ENCODE data around the gene INAFM2. TPM values are rescaled to one million over a fixed set of nuclear protein-coding genes. Genes with fewer than 3 reads are reported as not detected.

Gene INAFM2
- polyA plus RNA-seq, 1 experiment, result 7.3 TPM

GRCh38 chr15:40322531-40323238, 807 bp upstream of the INAFM2 start:
- TF ChIP-seq CTCF (IDR thresholded peaks at IDR 0.05; ENCODE audit: insufficient read depth, low read depth, low read length), result no peak
- CTCF ChIA-PET, result interaction anchor here (0.7 to 8.1 kb wide), 15 partner anchors 8 to 186 kb away, joined by 3 to 124 read pairs (median 5); partner anchors contain the start of genes BAHD1, CCDC9B and IVD
- no peaks in the 10 kb centered on the region; the same call in 1 of the 2 replicates for H3K27me3 ChIP-seq (ENCODE audit: control insufficient read depth, insufficient read depth, low read length)
- no peaks in the 10 kb centered on the region; the same call in 1 of the 2 replicates for H3K36me3 ChIP-seq (ENCODE audit: control insufficient read depth, insufficient read depth, low read length)
- POLR2A ChIA-PET, result interaction anchor here (1.0 to 1.4 kb wide), 2 partner anchors 15 to 18 kb away, joined by 3 read pairs; partner anchors contain the start of gene CCDC9B
- DNase-seq (ENCODE audit: low read depth), result no peak
- peak overlapping the region; percentile 72; the same call in 1 of the 2 replicates for H3K4me3 ChIP-seq (ENCODE audit: low read depth, low read length)

GRCh38 chr15:40323953-40324937, 753 bp downstream of the INAFM2 start:
- TF ChIP-seq CTCF (IDR thresholded peaks at IDR 0.05; ENCODE audit: insufficient read depth, low read depth, low read length), result no peak
- H3K27me3 ChIP-seq (ENCODE audit: control insufficient read depth, insufficient read depth, low read length), result no peaks in the 10 kb centered on the region; the same call in 1 of the 2 replicates
- CTCF ChIA-PET, result interaction anchor here (0.6 to 8.1 kb wide), 8 partner anchors 14 to 761 kb away, joined by 3 to 124 read pairs (median 28); partner anchors contain the start of gene CCDC9B
- H3K4me3 ChIP-seq (ENCODE audit: low read depth, low read length), result peak overlapping the region; percentile 72
- DNase-seq (ENCODE audit: low read depth), result no peak
- POLR2A ChIA-PET, result no interaction called here
- H3K36me3 ChIP-seq (ENCODE audit: control insufficient read depth, insufficient read depth, low read length), result no peaks in the 10 kb centered on the region; the same call in 1 of the 2 replicates

GRCh38 chr15:40325188-40325587, 1.7 kb downstream of the INAFM2 start:
- Histone ChIP-seq H3K27me3 (ENCODE audit: control insufficient read depth, insufficient read depth, low read length) (no peaks in the 10 kb centered on the region), H3K36me3 (ENCODE audit: control insufficient read depth, insufficient read depth, low read length) (no peaks in the 10 kb centered on the region; the same call in 1 of the 2 replicates), H3K4me3 (ENCODE audit: low read depth, low read length) (peak overlapping the region; percentile 72)
- CTCF ChIA-PET, result interaction anchor here (0.6 to 6.6 kb wide), 7 partner anchors 13 to 762 kb away, joined by 3 to 108 read pairs (median 4); partner anchors contain the start of gene CCDC9B
- DNase-seq (ENCODE audit: low read depth), result no peak
- POLR2A ChIA-PET, result no interaction called here
- no peak for TF ChIP-seq CTCF (IDR thresholded peaks at IDR 0.05; ENCODE audit: insufficient read depth, low read depth, low read length)

- POLR2A ChIA-PET, result no interaction called here
- CTCF ChIA-PET, result interaction anchor here (1.1 to 6.6 kb wide), 4 partner anchors 13 to 46 kb away, joined by 4 to 108 read pairs (median 28); partner anchors contain the start of gene CCDC9B
- no peaks in the 10 kb centered on the region; the same call in 1 of the 2 replicates for H3K36me3 ChIP-seq (ENCODE audit: control insufficient read depth, insufficient read depth, low read length)
- H3K4me3 ChIP-seq (ENCODE audit: low read depth, low read length), result no peak overlapping the region
- no peak for DNase-seq (ENCODE audit: low read depth)
- H3K27me3 ChIP-seq (ENCODE audit: control insufficient read depth, insufficient read depth, low read length), result no peaks in the 10 kb centered on the region
- no peak for TF ChIP-seq CTCF (IDR thresholded peaks at IDR 0.05; ENCODE audit: insufficient read depth, low read depth, low read length)
Observed at GRCh38 chr15:40325700-40326099, 2.2 kb downstream of the INAFM2 start.
